ENCODE data around the gene JDP2.

The JDP2 gene

GRCh38 chr14:75404847-75405246 is 23.0 kb upstream of the JDP2 start:
- Histone ChIP-seq H3K9ac (ENCODE audit: low read length) (no peak overlapping the region), H3K27ac (ENCODE audit: low read depth, low read length) (no peak overlapping the region), H3K36me3 (ENCODE audit: low read length) (no peaks in the 10 kb centered on the region), H3K79me2 (ENCODE audit: insufficient read depth, low read length) (no peaks in the 10 kb centered on the region), H3K27me3 (ENCODE audit: low read length) (no peaks in the 10 kb centered on the region), H4K20me1 (ENCODE audit: low read depth, low read length) (no peaks in the 10 kb centered on the region), H2AFZ (ENCODE audit: low read depth, low read length, severe bottlenecking) (no peak overlapping the region), H3K9me2 (replicated peaks; ENCODE audit: insufficient read depth, low read length) (no peaks in the 10 kb centered on the region), H3F3A (ENCODE audit: insufficient read depth) (no peaks in the 10 kb centered on the region), H3K4me3 (ENCODE audit: insufficient read depth, low read length, poor library complexity, severe bottlenecking) (no peak overlapping the region), H3K4me2 (ENCODE audit: low read depth, low read length, poor library complexity, severe bottlenecking) (no peak overlapping the region), H3K9me3 (ENCODE audit: insufficient read depth, low read length) (no peaks in the 10 kb centered on the region)
- TF ChIP-seq EZH2phosphoT487 (conservative IDR thresholded peaks at IDR 0.05; ENCODE audit: low read length) = no peak
- TF ChIP-seq, protein P1, sequence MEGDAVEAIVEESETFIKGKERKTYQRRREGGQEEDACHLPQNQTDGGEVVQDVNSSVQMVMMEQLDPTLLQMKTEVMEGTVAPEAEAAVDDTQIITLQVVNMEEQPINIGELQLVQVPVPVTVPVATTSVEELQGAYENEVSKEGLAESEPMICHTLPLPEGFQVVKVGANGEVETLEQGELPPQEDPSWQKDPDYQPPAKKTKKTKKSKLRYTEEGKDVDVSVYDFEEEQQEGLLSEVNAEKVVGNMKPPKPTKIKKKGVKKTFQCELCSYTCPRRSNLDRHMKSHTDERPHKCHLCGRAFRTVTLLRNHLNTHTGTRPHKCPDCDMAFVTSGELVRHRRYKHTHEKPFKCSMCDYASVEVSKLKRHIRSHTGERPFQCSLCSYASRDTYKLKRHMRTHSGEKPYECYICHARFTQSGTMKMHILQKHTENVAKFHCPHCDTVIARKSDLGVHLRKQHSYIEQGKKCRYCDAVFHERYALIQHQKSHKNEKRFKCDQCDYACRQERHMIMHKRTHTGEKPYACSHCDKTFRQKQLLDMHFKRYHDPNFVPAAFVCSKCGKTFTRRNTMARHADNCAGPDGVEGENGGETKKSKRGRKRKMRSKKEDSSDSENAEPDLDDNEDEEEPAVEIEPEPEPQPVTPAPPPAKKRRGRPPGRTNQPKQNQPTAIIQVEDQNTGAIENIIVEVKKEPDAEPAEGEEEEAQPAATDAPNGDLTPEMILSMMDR (IDR thresholded peaks at IDR 0.05; ENCODE audit: insufficient read depth, low read length, poor library complexity, severe bottlenecking) = no peak

- no peak overlapping the region for H3K27ac ChIP-seq (ENCODE audit: low read depth, low read length)
- H3K36me3 ChIP-seq (ENCODE audit: low read length) = no peaks in the 10 kb centered on the region
- no peaks in the 10 kb centered on the region for H4K20me1 ChIP-seq (ENCODE audit: low read depth, low read length)
- no peak overlapping the region for H3K4me2 ChIP-seq (ENCODE audit: low read depth, low read length, poor library complexity, severe bottlenecking)
- H3K9me2 ChIP-seq (replicated peaks; ENCODE audit: insufficient read depth, low read length) = no peaks in the 10 kb centered on the region
- no peaks in the 10 kb centered on the region for H3K27me3 ChIP-seq (ENCODE audit: low read length)
- H3K9ac ChIP-seq (ENCODE audit: low read length) = no peak overlapping the region
- TF ChIP-seq, protein P1 (IDR thresholded peaks at IDR 0.05; ENCODE audit: insufficient read depth, low read length, poor library complexity, severe bottlenecking) = no peak
- TF ChIP-seq EZH2phosphoT487 (conservative IDR thresholded peaks at IDR 0.05; ENCODE audit: low read length) = no peak
- no peak overlapping the region for H3K4me3 ChIP-seq (ENCODE audit: insufficient read depth, low read length, poor library complexity, severe bottlenecking)
- no peaks in the 10 kb centered on the region for H3F3A ChIP-seq (ENCODE audit: insufficient read depth)
- H2AFZ ChIP-seq (ENCODE audit: low read depth, low read length, severe bottlenecking) = no peak overlapping the region
- no peaks in the 10 kb centered on the region for H3K9me3 ChIP-seq (ENCODE audit: insufficient read depth, low read length)
- H3K79me2 ChIP-seq (ENCODE audit: insufficient read depth, low read length) = no peaks in the 10 kb centered on the region
Measured at GRCh38 chr14:75406102-75406501, 21.7 kb upstream of the JDP2 start.

DNA sequence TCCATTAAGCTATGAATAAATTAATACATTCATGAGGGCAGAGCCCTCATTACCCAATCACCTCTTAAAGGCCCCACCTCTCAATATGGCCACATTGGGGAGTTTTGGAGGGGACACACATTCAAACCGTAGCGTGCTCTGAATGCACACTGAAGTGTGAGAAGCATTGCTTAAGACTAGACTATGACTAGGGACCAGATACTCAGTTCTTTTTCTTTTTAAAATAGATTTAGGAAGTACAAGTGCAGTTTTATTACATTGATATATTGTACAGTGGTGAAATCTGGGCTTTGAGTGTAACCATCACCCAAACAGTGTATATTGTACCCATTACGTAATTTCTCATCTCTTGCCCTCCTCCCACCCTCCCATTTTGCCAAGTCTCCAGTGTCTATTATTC is 21.0 kb upstream of the JDP2 start:
- Histone ChIP-seq H3K79me2 (ENCODE audit: insufficient read depth, low read length) (no peaks in the 10 kb centered on the region), H2AFZ (ENCODE audit: low read depth, low read length, severe bottlenecking) (no peak overlapping the region), H3K4me2 (ENCODE audit: low read depth, low read length, poor library complexity, severe bottlenecking) (no peak overlapping the region), H3F3A (ENCODE audit: insufficient read depth) (no peaks in the 10 kb centered on the region), H3K36me3 (ENCODE audit: low read length) (no peaks in the 10 kb centered on the region), H3K27me3 (ENCODE audit: low read length) (no peaks in the 10 kb centered on the region), H3K9me3 (ENCODE audit: insufficient read depth, low read length) (no peaks in the 10 kb centered on the region), H3K4me3 (ENCODE audit: insufficient read depth, low read length, poor library complexity, severe bottlenecking) (no peak overlapping the region), H3K9me2 (replicated peaks; ENCODE audit: insufficient read depth, low read length) (no peaks in the 10 kb centered on the region), H3K9ac (ENCODE audit: low read length) (no peak overlapping the region), H3K27ac (ENCODE audit: low read depth, low read length) (no peak overlapping the region), H4K20me1 (ENCODE audit: low read depth, low read length) (no peaks in the 10 kb centered on the region)
- TF ChIP-seq EZH2phosphoT487 (conservative IDR thresholded peaks at IDR 0.05; ENCODE audit: low read length) = no peak
- TF ChIP-seq, protein P1 (IDR thresholded peaks at IDR 0.05; ENCODE audit: insufficient read depth, low read length, poor library complexity, severe bottlenecking) = no peak

Data from SU-DHL-6 (cell line).